ENCODE measurements around the gene BRPF1. TPM values are rescaled to one million over a fixed set of nuclear protein-coding genes. Genes with fewer than 3 reads are reported as not detected.

Gene BRPF1
- total RNA-seq, 1 experiment from 2014 or later = 24.7 TPM

GRCh38 chr3:9683426-9683825 is 48.1 kb upstream of the BRPF1 start:
- Histone ChIP-seq H3K4me1 (peaks cover 13% of the 10 kb centered on the region), H3K4me3 (ENCODE audit: low read depth, low read length) (no peak overlapping the region), H3K9me3 (no peaks in the 10 kb centered on the region), H3K27me3 (replicated peaks; ENCODE audit: control insufficient read depth, insufficient read depth, low read length) (no peaks in the 10 kb centered on the region), H3K36me3 (ENCODE audit: control insufficient read depth, insufficient read depth, low read length) (peaks cover 1% of the 10 kb centered on the region; the same call in 1 of the 2 replicates)
- H3K4me1 Mint-ChIP-seq (ENCODE audit: low read depth, unreplicated experiment) = peaks cover 26% of the 10 kb centered on the region
- no peak overlapping the region for H3K27ac Mint-ChIP-seq (ENCODE audit: unreplicated experiment)
- ChIA-PET CTCF (no interaction called here), POLR2A (no interaction called here)
- H3K36me3 Mint-ChIP-seq (ENCODE audit: insufficient read depth, unreplicated experiment) = peaks cover 19% of the 10 kb centered on the region
- intact Hi-C loops (cut with micrococcal nuclease; ENCODE audit: unreplicated experiment) = no loop called here
- no peak for TF ChIP-seq CTCF (IDR thresholded peaks at IDR 0.05; ENCODE audit: insufficient read depth in 1 of 2, low read depth in 1 of 2, low read length in 1 of 2, severe bottlenecking in 1 of 2, unreplicated experiment in 1 of 2)
- H3K9me3 Mint-ChIP-seq (ENCODE audit: unreplicated experiment) = no peaks in the 10 kb centered on the region
- no peaks in the 10 kb centered on the region for H3K27me3 Mint-ChIP-seq (ENCODE audit: insufficient read depth, unreplicated experiment)
- no peak overlapping the region for H3K4me3 Mint-ChIP-seq (ENCODE audit: unreplicated experiment)
- no peak for DNase-seq
- no TSS peak for BruUV-seq (replicated peaks)

GRCh38 chr3:9685216-9686049 is 46.1 kb upstream of the BRPF1 start:
- Histone ChIP-seq H3K27me3 (replicated peaks; ENCODE audit: control insufficient read depth, insufficient read depth, low read length) (no peaks in the 10 kb centered on the region), H3K9me3 (no peaks in the 10 kb centered on the region), H3K4me3 (ENCODE audit: low read depth, low read length) (no peak overlapping the region), H3K36me3 (ENCODE audit: control insufficient read depth, insufficient read depth, low read length) (peaks cover 1% of the 10 kb centered on the region; the same call in 1 of the 2 replicates), H3K4me1 (peaks cover 13% of the 10 kb centered on the region)
- CTCF ChIA-PET = no interaction called here
- intact Hi-C loops (cut with micrococcal nuclease; ENCODE audit: unreplicated experiment) = no loop called here
- no peaks in the 10 kb centered on the region for H3K27me3 Mint-ChIP-seq (ENCODE audit: insufficient read depth, unreplicated experiment)
- BruUV-seq (replicated peaks) = no TSS peak
- no peaks in the 10 kb centered on the region for H3K9me3 Mint-ChIP-seq (ENCODE audit: unreplicated experiment)
- peaks cover 32% of the 10 kb centered on the region for H3K36me3 Mint-ChIP-seq (ENCODE audit: insufficient read depth, unreplicated experiment)
- TF ChIP-seq CTCF (IDR thresholded peaks at IDR 0.05; ENCODE audit: insufficient read depth in 1 of 2, low read depth in 1 of 2, low read length in 1 of 2, severe bottlenecking in 1 of 2, unreplicated experiment in 1 of 2) = no peak
- DNase-seq = no peak
- POLR2A ChIA-PET = no interaction called here
- H3K27ac Mint-ChIP-seq (ENCODE audit: unreplicated experiment) = no peak overlapping the region
- H3K4me3 Mint-ChIP-seq (ENCODE audit: unreplicated experiment) = no peak overlapping the region
- peaks cover 17% of the 10 kb centered on the region for H3K4me1 Mint-ChIP-seq (ENCODE audit: low read depth, unreplicated experiment)

GRCh38 chr3:9686050-9686550 is 45.4 kb upstream of the BRPF1 start:
- DNase-seq = no peak
- BruUV-seq (replicated peaks) = no TSS peak
- Mint-ChIP-seq H3K27me3 (ENCODE audit: insufficient read depth, unreplicated experiment) (no peaks in the 10 kb centered on the region), H3K36me3 (ENCODE audit: insufficient read depth, unreplicated experiment) (peaks cover 29% of the 10 kb centered on the region), H3K4me1 (ENCODE audit: low read depth, unreplicated experiment) (peaks cover 12% of the 10 kb centered on the region), H3K4me3 (ENCODE audit: unreplicated experiment) (no peak overlapping the region), H3K9me3 (ENCODE audit: unreplicated experiment) (no peaks in the 10 kb centered on the region), H3K27ac (ENCODE audit: unreplicated experiment) (no peak overlapping the region)
- Histone ChIP-seq H3K27me3 (replicated peaks; ENCODE audit: control insufficient read depth, insufficient read depth, low read length) (no peaks in the 10 kb centered on the region), H3K4me3 (ENCODE audit: low read depth, low read length) (no peak overlapping the region), H3K4me1 (peaks cover 9% of the 10 kb centered on the region), H3K36me3 (ENCODE audit: control insufficient read depth, insufficient read depth, low read length) (peaks cover 1% of the 10 kb centered on the region; the same call in 1 of the 2 replicates), H3K9me3 (no peaks in the 10 kb centered on the region)
- intact Hi-C loops (cut with micrococcal nuclease; ENCODE audit: unreplicated experiment) = no loop called here
- no peak for TF ChIP-seq CTCF (IDR thresholded peaks at IDR 0.05; ENCODE audit: insufficient read depth in 1 of 2, low read depth in 1 of 2, low read length in 1 of 2, severe bottlenecking in 1 of 2, unreplicated experiment in 1 of 2)
- POLR2A ChIA-PET = no interaction called here
- CTCF ChIA-PET = no interaction called here

All from Caco-2 (cell line).